Inflammatory macrophage treated with lipopolysaccharide for 1 hour (primary cell): Measurements from ENCODE around the gene HSPB8.
"Not testable (repeated sequence)": the region's sequence is repeated elsewhere in the genome, so short reads cannot be mapped to it uniquely, and the experiment has no call there.

Experiments
- DNase-seq, 2 donors: peaks; one replicate each; pipeline ENCODE4 v3.0.0-alpha.2; 2020 to 2022

Gene HSPB8

GRCh38 chr12:119207063-119207560 lies 28.4 kb downstream of the HSPB8 start:
- DNase-seq, result no peak

DNA sequence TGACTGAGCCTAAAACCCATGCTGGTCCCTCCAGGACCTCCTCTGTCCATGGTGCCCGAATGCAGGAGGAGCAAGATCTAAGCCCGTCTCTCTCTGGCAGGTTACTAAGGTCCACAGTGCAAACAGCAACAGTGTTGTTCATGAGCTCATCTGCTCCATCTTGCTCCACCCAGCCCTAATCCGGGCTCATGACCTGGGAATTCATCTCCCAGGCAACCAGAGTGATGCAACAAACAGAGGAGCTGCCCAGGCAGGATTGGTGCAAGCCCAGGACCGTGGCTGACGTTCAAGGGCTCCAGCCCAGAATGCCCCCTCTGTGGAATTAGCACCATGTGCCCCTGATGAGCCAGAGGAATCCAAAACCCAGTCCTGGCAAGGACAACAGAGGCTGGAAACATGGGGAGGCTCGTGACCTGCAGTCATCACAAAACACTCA lies 29.9 kb downstream of the HSPB8 start:
- DNase-seq, result no peak

- no peak for DNase-seq
These were observed 33.2 kb downstream of the HSPB8 start for GRCh38 chr12:119211884-119212283.

- peak in 1 of 2 donors; percentile 2 for DNase-seq
These were observed 37.4 kb downstream of the HSPB8 start for GRCh38 chr12:119216084-119216483.

DNA sequence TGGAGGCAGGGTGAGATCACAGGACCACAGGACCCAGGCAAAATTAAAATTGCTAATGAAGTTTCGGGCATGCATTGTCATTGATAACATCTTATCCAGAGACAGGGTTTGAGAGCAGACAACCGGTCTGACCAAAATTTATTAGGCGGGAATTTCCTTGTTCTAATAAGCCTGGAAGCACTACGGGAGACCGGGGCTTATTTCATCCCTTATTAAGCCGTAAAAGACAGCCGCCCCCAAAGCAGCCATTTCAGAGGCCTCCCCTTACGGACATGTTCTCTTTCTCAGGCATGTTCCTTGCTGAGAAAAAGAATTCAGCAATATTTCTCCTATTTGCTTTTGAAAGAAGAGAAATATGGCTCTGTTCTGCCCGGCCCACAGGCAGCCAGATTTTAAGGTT lies 40.1 kb downstream of the HSPB8 start:
- not testable (repeated sequence) for DNase-seq

DNA sequence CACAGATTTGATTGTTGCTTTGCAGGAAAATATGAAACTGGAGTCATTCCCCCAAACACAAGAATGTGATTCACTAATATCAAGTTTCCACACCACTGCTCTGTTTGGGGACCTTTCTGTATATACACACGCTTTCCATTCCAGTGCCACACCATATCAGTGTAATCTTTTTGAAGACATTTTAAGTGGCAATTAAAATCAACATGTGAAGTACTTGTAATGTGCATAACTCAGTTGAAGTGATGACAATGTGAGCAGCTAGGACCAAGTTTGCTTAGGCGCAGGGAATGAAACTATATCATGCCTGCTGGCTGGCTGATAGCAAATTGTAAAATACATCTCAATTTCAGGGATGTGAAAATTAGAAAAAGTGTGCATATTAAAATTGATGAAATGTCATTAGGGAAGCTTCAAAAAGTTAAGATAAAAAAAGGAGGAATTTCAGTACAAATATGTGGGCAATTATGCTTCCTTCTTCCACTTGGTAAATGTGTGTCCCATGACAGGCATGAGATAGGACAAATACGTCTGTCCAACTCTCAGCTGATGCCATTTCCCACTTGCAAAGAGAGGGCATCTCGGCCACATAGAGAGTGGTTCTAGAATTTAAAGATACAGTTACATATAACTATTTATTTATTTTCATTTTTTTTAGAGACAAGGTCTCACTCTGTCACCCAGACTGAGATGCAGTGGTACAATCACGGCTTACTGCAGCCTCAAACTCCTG lies 43.7 kb downstream of the HSPB8 start:
- peak in 1 of 2 donors; percentile 4 for DNase-seq

- DNase-seq, result no peak
These were observed 46.7 kb downstream of the HSPB8 start for GRCh38 chr12:119225454-119225853.

DNA sequence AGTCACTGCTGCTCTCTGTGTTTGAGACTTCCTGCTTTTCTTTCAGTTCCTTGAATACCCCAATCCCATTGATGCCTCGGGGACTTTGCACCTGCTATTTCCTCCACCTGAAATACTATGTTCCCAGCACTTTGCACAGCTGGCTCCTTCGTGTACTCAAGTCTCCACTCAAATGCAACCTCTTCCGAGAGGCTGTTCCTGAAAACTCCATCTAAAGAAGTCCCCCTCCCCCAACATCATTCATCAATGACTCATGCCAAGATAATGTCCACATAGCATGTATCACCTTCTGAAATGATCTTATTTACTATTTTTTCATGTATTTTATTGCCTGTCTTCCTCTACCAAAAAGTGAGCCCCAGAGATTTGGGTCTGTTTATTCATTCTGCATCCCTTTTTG lies 48.6 kb downstream of the HSPB8 start:
- no peak for DNase-seq

DNA sequence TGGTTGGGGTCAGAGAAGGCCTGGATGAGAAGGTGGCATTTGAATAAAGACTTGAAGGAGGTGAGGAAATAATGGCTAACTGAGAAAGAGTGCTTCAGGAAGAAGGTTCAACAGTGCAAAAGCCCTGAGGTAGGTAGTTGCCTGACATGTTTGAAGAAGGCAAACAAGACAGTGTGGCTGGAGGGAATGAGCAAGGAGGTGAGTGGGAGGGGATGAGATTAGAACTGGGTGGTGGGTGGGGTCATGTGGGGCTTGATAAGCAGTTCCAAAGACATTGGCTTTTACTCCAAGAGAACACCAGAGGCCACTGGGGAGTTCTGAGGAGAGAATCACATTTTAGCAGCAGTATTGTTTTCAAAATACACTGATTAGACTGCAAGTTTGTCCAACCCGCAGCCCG lies 50.5 kb downstream of the HSPB8 start:
- DNase-seq, result no peak

DNA sequence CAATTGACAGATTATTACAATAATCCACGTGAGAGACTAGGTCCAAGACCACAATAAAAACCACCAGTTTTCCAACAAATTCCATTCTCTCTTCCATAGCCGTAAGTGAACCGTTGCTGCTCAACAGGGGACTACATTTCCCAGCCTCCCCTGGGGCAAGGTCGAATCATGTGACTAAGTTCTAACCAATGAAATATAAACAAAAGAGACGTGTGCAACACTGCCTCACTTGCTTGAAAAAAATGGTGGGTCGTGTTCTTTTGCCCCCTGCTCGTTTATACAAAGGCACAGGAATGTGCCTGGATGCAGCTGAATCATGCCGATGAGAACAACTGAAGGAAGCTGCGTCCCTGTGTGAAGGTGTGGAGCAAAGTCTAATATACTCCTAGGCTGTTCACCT lies 51.1 kb downstream of the HSPB8 start:
- no peak for DNase-seq

- DNase-seq, result no peak
These were observed 52.1 kb downstream of the HSPB8 start for GRCh38 chr12:119230807-119231206.

DNA sequence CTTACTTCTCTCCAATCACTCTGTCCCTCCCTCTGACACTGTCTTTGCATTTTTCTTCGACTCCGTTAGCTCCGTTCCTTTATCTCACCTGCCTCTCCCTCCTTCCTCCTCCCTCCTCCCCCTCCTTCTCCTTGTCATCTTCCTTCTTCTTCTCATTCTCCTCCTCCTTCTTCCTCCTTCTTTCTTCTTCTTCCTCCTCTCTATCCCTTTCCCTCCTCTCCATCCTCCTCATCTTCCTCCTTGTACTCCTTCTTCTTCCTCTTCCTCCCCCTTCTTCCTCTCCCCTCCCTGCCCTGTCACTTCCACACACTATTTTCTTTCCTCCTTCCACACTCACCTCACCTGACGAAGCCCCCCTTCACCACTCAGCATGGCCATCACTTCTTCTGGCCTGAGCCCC lies 53.0 kb downstream of the HSPB8 start:
- DNase-seq, result no peak

DNA sequence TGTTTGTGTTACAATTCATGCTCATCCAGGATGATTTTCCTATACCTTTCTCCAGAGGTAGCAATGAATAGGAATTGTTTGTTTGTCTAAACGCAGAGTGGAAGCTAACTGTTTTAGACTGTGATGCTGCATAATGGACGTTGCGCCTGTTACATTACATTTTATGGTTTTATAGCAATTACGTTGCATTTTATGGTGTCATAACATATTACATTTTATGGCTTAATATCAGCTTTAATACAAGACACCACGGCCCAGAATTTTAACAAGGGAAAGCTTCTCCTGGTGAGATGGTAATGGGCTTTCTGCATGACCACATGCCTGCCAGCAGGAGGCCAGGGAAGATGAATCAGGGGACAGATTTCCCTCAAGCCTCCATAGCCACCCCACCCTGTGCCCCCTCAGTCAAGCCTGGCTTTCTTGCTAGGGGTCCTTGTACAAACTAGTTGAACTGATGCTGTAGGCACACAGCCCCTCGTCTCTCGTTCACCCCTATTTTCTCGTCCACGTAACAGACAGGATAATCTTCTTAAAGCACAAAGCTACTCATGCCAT lies 56.5 kb downstream of the HSPB8 start:
- DNase-seq, result no peak

DNA sequence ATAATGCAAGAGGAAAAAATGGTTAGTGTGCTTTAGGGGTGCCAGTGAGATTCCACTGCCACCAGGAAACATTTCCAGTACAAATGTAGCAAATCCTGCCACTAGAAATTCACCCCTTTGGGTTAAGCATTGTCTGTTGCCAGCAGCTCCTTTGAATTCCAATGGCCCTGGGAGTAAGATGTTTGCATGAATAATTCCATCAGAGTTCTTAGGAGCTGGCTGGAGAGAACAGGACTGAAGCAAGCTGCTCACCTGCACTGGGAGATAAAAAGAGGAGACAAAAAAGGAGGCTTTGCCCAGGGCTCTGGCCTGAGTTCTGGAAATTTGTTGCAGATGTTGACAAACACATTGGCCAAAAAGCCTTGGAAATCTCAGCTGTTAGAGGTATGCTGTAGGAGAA lies 57.6 kb downstream of the HSPB8 start:
- DNase-seq, result no peak

DNA sequence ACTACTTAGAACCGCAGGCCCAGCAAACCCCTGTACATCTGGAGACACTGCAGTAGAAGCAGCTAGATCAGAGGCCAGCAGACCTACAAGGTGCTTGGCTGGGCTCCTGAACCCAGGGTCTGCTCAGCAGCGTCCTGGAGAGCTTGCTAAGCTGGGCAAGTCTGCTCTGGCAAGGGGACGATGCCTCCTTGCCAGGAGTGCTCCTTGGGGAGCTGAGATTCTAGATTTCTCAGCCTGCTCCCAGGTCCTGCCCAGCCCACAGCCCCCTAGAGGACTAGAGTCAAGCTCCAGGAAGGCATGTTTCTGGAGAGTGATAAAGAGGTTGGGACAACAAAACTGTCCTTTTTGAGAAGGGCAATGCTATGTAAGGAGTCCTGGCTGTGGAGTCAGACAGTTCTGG lies 60.3 kb downstream of the HSPB8 start:
- no peak for DNase-seq

DNA sequence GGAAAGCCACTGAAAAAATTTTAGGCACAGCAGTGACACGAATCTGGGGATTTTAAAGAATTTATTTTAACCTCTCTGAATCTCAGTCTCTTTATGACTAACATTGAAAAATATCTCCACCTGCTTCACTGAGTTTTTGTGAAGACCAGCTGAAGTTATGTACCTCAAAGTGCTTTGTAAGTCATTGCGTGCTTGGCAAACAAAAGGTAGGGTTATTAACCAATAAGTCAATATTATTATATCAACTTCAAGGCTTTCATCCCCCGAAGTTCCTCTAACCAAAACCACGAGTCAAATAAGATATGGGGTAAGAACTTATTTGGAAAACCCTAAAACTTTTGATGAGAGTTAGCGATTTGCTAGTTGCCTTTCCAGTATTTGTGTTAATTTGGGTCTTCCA lies 62.3 kb downstream of the HSPB8 start:
- DNase-seq, result no peak

DNA sequence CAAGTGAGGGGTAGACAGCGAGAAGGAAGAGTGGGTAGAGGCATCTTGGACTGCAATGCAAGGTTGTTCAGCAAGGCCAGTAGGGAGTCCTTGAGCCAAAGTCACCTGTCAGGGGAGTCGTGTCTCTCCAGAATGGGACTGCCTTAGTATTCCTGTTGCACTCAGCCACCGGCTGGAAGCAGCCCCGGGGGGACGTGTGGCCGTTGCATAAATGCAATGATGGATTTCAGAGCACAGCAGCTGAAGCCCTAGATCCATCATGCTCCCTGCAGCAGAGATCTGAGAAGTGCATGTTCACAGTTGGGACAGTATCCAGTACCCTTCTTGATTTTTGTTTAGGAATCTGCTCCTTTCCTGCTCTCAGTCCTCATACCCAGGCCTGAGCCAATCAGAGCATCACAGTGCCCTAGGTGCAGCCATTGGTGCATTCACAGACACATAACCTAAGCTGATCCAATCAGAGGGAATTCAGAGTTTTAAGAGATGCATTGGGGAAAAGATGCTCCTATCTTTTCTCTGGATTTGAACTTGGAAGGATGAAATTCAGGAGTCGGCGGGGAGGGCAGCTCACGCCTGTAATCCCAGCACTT lies 62.9 kb downstream of the HSPB8 start:
- no peak for DNase-seq
